Measurements from ENCODE around the gene SEC31A.

- TF ChIP-seq POLR2AphosphoS5 (IDR thresholded peaks at IDR 0.05) (no peak), CTCF (IDR thresholded peaks at IDR 0.05) (no peak), EP300 (IDR thresholded peaks at IDR 0.05) (no peak)
Measured at GRCh38 chr4:82850684-82851083, 40.3 kb downstream of the SEC31A start.
